SK-N-MC (cell line): ENCODE data around the gene TASP1.

Experiments used
- DNase-seq: peaks from one replicate; pipeline ENCODE4 v3.0.0-alpha.2; 2011; ENCODE audit warnings: low read depth, low spot score
- H3K27ac ChIP-seq: fragments of 200-600 bp; sonication (generic); 2 replicates; pipeline ENCODE4 v1.5.1; 2016; ENCODE audit warnings: mixed run types
- H3K36me3 ChIP-seq: fragments of 200-600 bp; sonication (generic); 2 replicates; pipeline ENCODE4 v1.6.1; 2017; ENCODE audit warnings: antibody characterized with exemption, low read length, mixed read lengths; ENCODE audit not compliant: insufficient read depth
- H3K4me3 ChIP-seq: fragments of 200-600 bp; sonication (generic); 2 replicates; pipeline ENCODE4 v1.5.1; 2016
- H3K9ac ChIP-seq: fragments of 200-600 bp; sonication (generic); 2 replicates; pipeline ENCODE4 v1.8.0; 2017; ENCODE audit warnings: mixed run types, mixed read lengths; ENCODE audit not compliant: insufficient read length
- H3K9me3 ChIP-seq: fragments of 200-600 bp; sonication (generic); 2 replicates; pipeline ENCODE4 v1.6.1; 2017; ENCODE audit warnings: low read depth, mild to moderate bottlenecking, antibody characterized with exemption, low read length, moderate library complexity, mixed read lengths
- EZH2 ChIP-seq: fragments of 200-600 bp; sonication (generic); IDR thresholded peaks from one replicate; pipeline ENCODE4 v1.6.1; 2017; ENCODE audit warnings: antibody characterized with exemption
- FOXP2 ChIP-seq: optimal IDR thresholded peaks from 2 replicates; pipeline ENCODE3; 2011; ENCODE audit warnings: mild to moderate bottlenecking, moderate library complexity; ENCODE audit not compliant: insufficient read depth; ENCODE audit errors: extremely low read length, control extremely low read depth
- POLR2AphosphoS5 ChIP-seq: IDR thresholded peaks from 2 replicates; pipeline ENCODE4 v1.6.1; 2012; ENCODE audit warnings: mild to moderate bottlenecking, low read depth, low read length, borderline replicate concordance

Gene TASP1

DNA sequence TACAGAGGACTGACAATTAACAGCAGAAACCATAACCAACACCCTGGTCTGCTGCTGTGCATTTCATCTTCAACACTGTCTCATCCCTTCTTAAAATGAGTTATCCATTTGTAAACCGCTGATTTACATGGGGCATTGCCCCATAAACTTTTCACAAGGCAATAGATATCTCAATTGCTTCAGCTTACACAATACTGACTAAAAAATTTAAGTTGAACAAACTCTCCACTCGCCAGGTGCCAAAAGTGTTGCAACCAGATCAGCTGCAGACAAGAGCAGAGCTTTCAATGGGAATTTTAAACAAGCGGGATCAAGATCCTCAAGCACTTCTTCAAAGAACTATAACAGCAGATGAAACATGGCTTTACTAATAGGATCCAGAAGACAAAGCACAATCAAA, 183.0 kb downstream of the TASP1 start:
- no peaks in the 10 kb centered on the region for H3K36me3 ChIP-seq

GRCh38 chr20:13453367-13453766, 185.4 kb downstream of the TASP1 start:
- no peak for DNase-seq
- H3K9ac ChIP-seq: no peak overlapping the region
- H3K27ac ChIP-seq: no peak overlapping the region
- no peaks in the 10 kb centered on the region for H3K9me3 ChIP-seq
- no peak overlapping the region for H3K4me3 ChIP-seq
- no peak for TF ChIP-seq FOXP2
- no peak for TF ChIP-seq POLR2AphosphoS5
- TF ChIP-seq EZH2: no peak
- no peaks in the 10 kb centered on the region for H3K36me3 ChIP-seq

More for the DNA sequence above, 183.0 kb downstream of the TASP1 start:
- Histone ChIP-seq H3K9ac (no peak overlapping the region), H3K27ac (no peak overlapping the region), H3K4me3 (no peak overlapping the region), H3K9me3 (no peaks in the 10 kb centered on the region)
- no peak for DNase-seq
- no peak for TF ChIP-seq POLR2AphosphoS5
- no peak for TF ChIP-seq FOXP2
- TF ChIP-seq EZH2: no peak

GRCh38 chr20:13452470-13453124, 186.1 kb downstream of the TASP1 start:
- no peak overlapping the region for H3K9ac ChIP-seq
- no peak for DNase-seq
- TF ChIP-seq EZH2: no peak
- H3K4me3 ChIP-seq: no peak overlapping the region
- no peaks in the 10 kb centered on the region for H3K9me3 ChIP-seq
- H3K27ac ChIP-seq: no peak overlapping the region
- H3K36me3 ChIP-seq: no peaks in the 10 kb centered on the region

DNA sequence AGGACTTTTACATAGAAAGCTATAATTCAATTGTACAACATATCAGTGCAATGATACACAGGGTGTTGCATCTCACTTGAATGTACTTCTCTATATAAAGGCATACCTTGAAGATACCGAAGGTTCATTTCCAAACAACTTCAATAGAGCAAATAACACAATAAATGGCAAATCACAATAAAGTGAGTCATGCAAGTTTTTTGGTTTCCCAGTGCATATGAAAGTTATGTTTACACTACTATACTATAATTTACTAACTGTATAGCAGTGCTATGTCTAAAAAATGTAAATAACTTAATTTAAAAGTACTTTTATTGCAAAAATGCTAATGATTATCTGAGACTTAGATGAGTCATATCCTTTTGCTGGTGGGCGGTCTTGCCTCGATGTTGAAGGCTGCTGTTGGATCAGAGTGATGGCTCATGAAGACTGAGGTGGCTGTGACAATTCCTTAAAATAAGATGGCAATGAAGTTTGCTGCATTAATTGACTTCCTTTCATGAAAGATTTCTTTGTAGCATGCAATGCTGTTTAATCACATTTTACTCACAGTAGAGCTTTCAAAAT, 188.8 kb downstream of the TASP1 start:
- no peak overlapping the region for H3K9ac ChIP-seq
- no peak for DNase-seq
- no peak for TF ChIP-seq POLR2AphosphoS5
- no peak for TF ChIP-seq FOXP2
- TF ChIP-seq EZH2: no peak
- H3K27ac ChIP-seq: no peak overlapping the region
- no peak overlapping the region for H3K4me3 ChIP-seq
- H3K36me3 ChIP-seq: no peaks in the 10 kb centered on the region
- no peaks in the 10 kb centered on the region for H3K9me3 ChIP-seq

DNA sequence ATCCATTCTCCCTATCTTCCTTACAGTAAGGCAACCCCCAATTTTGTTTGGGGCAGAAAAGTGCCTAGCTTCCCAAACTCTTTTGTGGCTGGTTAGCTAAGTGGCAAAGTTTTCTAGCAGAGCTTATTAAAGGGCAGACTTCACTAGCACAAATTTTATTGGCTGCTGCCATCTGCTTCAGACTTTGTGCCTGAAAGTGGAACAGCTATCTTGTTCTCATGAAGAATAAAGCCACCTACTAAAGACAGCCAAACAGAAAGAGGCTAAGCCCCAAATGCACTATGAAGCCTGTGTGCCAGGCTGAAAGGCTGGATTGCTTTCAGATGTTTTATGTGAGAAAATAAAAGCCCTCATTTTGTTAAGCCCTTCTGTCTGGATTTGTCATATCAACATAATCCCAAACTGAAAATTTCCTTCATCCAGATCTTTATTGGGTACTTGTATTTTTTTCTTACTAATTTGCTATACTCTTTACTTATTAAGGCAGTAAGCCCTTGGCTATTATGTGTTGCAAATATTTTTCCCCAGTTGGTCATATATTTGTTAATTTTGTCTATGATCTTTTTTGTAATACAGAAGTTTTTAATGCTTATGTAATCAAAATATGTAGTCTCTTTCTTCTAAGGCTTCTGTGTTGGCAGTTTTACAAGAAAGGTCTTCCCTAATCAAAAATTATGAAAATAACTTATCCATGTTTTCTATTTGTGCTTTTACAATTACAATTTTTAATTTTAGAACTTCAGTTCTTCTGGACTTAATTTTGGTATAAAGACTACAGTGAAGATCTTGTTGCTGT, 191.1 kb downstream of the TASP1 start:
- H3K9ac ChIP-seq: no peak overlapping the region
- no peak overlapping the region for H3K4me3 ChIP-seq
- no peak overlapping the region for H3K27ac ChIP-seq
- no peaks in the 10 kb centered on the region for H3K36me3 ChIP-seq
- DNase-seq: no peak
- H3K9me3 ChIP-seq: no peaks in the 10 kb centered on the region
- TF ChIP-seq FOXP2 (no peak), POLR2AphosphoS5 (no peak), EZH2 (no peak)

GRCh38 chr20:13443690-13444089, 195.0 kb downstream of the TASP1 start:
- Histone ChIP-seq H3K36me3 (no peaks in the 10 kb centered on the region), H3K9ac (no peak overlapping the region), H3K9me3 (no peaks in the 10 kb centered on the region; the same call in 1 of the 2 replicates), H3K27ac (no peak overlapping the region), H3K4me3 (no peak overlapping the region)
- no peak for DNase-seq
- TF ChIP-seq POLR2AphosphoS5 (no peak), EZH2 (no peak), FOXP2 (no peak)

DNA sequence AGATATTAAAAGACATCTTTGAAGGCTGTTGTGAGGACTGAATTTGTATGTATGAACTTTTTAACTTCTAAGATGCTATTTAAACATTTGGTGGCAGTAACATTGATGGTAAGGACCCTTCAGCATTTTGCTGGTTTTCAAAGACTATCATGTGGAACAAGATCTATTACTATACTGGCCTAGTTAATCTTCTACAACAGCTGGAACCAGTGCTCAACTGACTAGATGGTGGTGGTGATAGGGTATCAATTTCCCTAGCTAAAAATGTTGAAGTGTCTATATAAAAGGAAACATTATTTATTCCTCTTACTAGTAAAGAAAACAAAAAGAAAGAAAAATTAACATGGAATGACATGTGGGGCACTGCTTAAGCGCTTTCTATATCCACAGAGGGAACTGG, 195.7 kb downstream of the TASP1 start:
- Histone ChIP-seq H3K27ac (no peak overlapping the region), H3K36me3 (no peaks in the 10 kb centered on the region), H3K9ac (no peak overlapping the region), H3K4me3 (no peak overlapping the region), H3K9me3 (no peaks in the 10 kb centered on the region; the same call in 1 of the 2 replicates)
- TF ChIP-seq EZH2: no peak
- no peak for TF ChIP-seq POLR2AphosphoS5
- no peak for TF ChIP-seq FOXP2
- no peak for DNase-seq

- Histone ChIP-seq H3K27ac (no peak overlapping the region), H3K4me3 (no peak overlapping the region), H3K36me3 (no peaks in the 10 kb centered on the region), H3K9me3 (no peaks in the 10 kb centered on the region; the same call in 1 of the 2 replicates), H3K9ac (no peak overlapping the region)
- TF ChIP-seq FOXP2: no peak
- no peak for TF ChIP-seq EZH2
- no peak for TF ChIP-seq POLR2AphosphoS5
- no peak for DNase-seq
These were observed 197.3 kb downstream of the TASP1 start for GRCh38 chr20:13441388-13441787.
